Fibroblast of lung (primary cell): Measurements from ENCODE around the gene MACROD2.

Experiments used
- EZH2 ChIP-seq: IDR thresholded peaks from 2 replicates; pipeline ENCODE4 v1.5.1; 2012; ENCODE audit warnings: low read length, control low read depth, mild to moderate bottlenecking; ENCODE audit errors: missing control alignments
- TF ChIP-seq, protein P1 (sequence below), 2 donors: IDR thresholded peaks in 1 of 2; conservative IDR thresholded peaks in 1 of 2; 1 replicate in 1 of 2; 2 replicates in 1 of 2; pipeline ENCODE4 v1.5.1; 2011 to 2012; ENCODE audit warnings: low read length in 2 of 2, control low read depth in 1 of 2, inconsistent platforms in 1 of 2, low read depth in 1 of 2, mild to moderate bottlenecking in 1 of 2

DNA sequence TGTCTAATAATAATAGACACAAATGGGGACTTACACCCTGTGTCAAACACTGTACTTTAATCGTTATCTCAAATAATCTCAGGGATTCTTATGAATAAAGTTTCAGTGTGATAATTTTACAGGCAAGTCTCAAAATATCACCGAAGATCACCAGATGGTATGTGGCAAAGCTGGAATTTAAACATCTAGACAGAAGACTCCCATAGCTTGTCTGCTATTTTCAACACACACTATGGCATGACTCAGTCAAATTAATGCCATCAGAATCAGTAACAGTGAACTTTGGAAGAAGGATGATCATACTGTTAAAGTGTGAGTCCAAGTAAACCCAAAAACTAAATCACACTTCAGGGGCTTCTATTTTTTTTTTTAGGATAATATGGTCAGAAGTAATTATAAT lies 1209.7 kb downstream of the MACROD2 start:
- TF ChIP-seq, protein P1, sequence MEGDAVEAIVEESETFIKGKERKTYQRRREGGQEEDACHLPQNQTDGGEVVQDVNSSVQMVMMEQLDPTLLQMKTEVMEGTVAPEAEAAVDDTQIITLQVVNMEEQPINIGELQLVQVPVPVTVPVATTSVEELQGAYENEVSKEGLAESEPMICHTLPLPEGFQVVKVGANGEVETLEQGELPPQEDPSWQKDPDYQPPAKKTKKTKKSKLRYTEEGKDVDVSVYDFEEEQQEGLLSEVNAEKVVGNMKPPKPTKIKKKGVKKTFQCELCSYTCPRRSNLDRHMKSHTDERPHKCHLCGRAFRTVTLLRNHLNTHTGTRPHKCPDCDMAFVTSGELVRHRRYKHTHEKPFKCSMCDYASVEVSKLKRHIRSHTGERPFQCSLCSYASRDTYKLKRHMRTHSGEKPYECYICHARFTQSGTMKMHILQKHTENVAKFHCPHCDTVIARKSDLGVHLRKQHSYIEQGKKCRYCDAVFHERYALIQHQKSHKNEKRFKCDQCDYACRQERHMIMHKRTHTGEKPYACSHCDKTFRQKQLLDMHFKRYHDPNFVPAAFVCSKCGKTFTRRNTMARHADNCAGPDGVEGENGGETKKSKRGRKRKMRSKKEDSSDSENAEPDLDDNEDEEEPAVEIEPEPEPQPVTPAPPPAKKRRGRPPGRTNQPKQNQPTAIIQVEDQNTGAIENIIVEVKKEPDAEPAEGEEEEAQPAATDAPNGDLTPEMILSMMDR (conservative IDR thresholded peaks at IDR 0.05 in 1 of 2, IDR thresholded peaks at IDR 0.05 in 1 of 2; ENCODE audit: low read depth in 1 of 2, low read length in 2 of 2) = no peak
- TF ChIP-seq EZH2 = no peak
